ENCODE results near the gene KCNN2. TPM values are rescaled to one million over a fixed set of nuclear protein-coding genes. Genes with fewer than 3 reads are reported as not detected.

Gene KCNN2
- total and polyA plus RNA-seq, 9 of the 15 experiments (the other 6 are each of a cell fraction or from before 2014, with no cell fraction given) = 0.07 TPM; not detected in 8

DNA sequence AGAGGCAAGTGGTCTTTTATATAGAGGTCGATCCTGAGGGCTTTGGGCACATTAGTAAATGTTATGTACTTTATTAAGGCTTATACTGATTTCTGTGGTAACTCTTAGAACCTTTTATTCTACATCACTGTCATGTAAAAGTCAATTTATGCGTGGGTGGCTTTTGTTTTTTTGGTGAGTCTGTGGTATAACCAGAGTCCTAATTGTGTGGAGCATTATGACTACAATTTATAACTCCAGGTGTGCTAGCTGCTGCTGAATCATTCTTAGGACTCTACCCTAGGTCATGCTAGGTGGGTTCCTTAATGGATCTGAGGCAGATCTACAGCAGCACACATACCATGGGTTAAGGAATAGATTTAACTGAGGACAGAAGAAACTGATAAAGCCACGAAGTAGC lies 33.9 kb upstream of the KCNN2 start:
- H3K4me3 ChIP-seq = no peak overlapping the region
- no TSS peak for BruUV-seq (replicated peaks)
- no peak overlapping the region for H2AFZ ChIP-seq (ENCODE audit: low read depth, low read length)
- in situ Hi-C loops (cut with MboI) (no loop called here), intact Hi-C loops (cut with micrococcal nuclease) (no loop called here)
- no peak for DNase-seq (ENCODE audit: extremely low read depth in 1 of 4, low spot score in 3 of 4)
- H3K9me1 ChIP-seq (ENCODE audit: control insufficient read depth, insufficient read depth, low read length) = no peaks in the 10 kb centered on the region
- no peak for ATAC-seq
- no peaks in the 10 kb centered on the region for H3K27me3 ChIP-seq (ENCODE audit: control insufficient read depth in 2 of 2, insufficient read depth in 2 of 2, low read length in 2 of 2)
- ChIA-PET CTCF (ENCODE audit: low intra/inter-chr PET ratio) (no interaction called here), POLR2A (no interaction called here)
- no peak overlapping the region for H3K9ac ChIP-seq (ENCODE audit: insufficient read depth in 1 of 2, low read depth in 2 of 2, low read length in 2 of 2)
- H3K27ac ChIP-seq (ENCODE audit: extremely low read depth, low read depth, low read length) = no peak overlapping the region
- H3K4me2 ChIP-seq (ENCODE audit: insufficient read depth, low read length) = no peak overlapping the region
- TF ChIP-seq ESRRA (IDR thresholded peaks at IDR 0.05; ENCODE audit: borderline replicate concordance, low read depth) (no peak), POLR3A (IDR thresholded peaks at IDR 0.05; ENCODE audit: borderline replicate concordance, extremely low read depth, insufficient read depth, insufficient read length) (no peak), HNRNPLL (IDR thresholded peaks at IDR 0.05; ENCODE audit: low read depth, low read length, poor library complexity, severe bottlenecking) (no peak), STAG1 (CRISPR knock-in tag; IDR thresholded peaks at IDR 0.05; ENCODE audit: borderline replicate concordance) (no peak), TCF7 (IDR thresholded peaks at IDR 0.05; ENCODE audit: borderline replicate concordance) (no peak), ZKSCAN8 (CRISPR knock-in tag; IDR thresholded peaks at IDR 0.05) (no peak), SMAD3 (CRISPR knock-in tag; conservative IDR thresholded peaks at IDR 0.05) (no peak)
- TF ChIP-seq, protein P1, sequence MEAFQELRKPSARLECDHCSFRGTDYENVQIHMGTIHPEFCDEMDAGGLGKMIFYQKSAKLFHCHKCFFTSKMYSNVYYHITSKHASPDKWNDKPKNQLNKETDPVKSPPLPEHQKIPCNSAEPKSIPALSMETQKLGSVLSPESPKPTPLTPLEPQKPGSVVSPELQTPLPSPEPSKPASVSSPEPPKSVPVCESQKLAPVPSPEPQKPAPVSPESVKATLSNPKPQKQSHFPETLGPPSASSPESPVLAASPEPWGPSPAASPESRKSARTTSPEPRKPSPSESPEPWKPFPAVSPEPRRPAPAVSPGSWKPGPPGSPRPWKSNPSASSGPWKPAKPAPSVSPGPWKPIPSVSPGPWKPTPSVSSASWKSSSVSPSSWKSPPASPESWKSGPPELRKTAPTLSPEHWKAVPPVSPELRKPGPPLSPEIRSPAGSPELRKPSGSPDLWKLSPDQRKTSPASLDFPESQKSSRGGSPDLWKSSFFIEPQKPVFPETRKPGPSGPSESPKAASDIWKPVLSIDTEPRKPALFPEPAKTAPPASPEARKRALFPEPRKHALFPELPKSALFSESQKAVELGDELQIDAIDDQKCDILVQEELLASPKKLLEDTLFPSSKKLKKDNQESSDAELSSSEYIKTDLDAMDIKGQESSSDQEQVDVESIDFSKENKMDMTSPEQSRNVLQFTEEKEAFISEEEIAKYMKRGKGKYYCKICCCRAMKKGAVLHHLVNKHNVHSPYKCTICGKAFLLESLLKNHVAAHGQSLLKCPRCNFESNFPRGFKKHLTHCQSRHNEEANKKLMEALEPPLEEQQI (IDR thresholded peaks at IDR 0.05) = no peak
- TF ChIP-seq, protein P2, sequence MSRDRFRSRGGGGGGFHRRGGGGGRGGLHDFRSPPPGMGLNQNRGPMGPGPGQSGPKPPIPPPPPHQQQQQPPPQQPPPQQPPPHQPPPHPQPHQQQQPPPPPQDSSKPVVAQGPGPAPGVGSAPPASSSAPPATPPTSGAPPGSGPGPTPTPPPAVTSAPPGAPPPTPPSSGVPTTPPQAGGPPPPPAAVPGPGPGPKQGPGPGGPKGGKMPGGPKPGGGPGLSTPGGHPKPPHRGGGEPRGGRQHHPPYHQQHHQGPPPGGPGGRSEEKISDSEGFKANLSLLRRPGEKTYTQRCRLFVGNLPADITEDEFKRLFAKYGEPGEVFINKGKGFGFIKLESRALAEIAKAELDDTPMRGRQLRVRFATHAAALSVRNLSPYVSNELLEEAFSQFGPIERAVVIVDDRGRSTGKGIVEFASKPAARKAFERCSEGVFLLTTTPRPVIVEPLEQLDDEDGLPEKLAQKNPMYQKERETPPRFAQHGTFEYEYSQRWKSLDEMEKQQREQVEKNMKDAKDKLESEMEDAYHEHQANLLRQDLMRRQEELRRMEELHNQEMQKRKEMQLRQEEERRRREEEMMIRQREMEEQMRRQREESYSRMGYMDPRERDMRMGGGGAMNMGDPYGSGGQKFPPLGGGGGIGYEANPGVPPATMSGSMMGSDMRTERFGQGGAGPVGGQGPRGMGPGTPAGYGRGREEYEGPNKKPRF (IDR thresholded peaks at IDR 0.05; ENCODE audit: low read depth, low read length) = no peak
- TF ChIP-seq, protein P3, sequence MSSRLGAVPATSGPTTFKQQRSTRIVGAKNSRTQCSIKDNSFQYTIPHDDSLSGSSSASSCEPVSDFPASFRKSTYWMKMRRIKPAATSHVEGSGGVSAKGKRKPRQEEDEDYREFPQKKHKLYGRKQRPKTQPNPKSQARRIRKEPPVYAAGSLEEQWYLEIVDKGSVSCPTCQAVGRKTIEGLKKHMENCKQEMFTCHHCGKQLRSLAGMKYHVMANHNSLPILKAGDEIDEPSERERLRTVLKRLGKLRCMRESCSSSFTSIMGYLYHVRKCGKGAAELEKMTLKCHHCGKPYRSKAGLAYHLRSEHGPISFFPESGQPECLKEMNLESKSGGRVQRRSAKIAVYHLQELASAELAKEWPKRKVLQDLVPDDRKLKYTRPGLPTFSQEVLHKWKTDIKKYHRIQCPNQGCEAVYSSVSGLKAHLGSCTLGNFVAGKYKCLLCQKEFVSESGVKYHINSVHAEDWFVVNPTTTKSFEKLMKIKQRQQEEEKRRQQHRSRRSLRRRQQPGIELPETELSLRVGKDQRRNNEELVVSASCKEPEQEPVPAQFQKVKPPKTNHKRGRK (tag; IDR thresholded peaks at IDR 0.05) = no peak
- WGBS (ENCODE audit: insufficient coverage, low coverage, missing lambda C conversion rate) = 0% methylated on average over 3 of the region's 3 CpGs
- H4K20me1 ChIP-seq (replicated peaks; ENCODE audit: control insufficient read depth, insufficient read depth, low read length) = no peaks in the 10 kb centered on the region
- H3K79me2 ChIP-seq (ENCODE audit: control insufficient read depth, insufficient read depth, low read length) = no peaks in the 10 kb centered on the region
- no peak for FAIRE-seq
- no peaks in the 10 kb centered on the region for H3K36me3 ChIP-seq (ENCODE audit: control insufficient read depth, insufficient read depth, low read length)
- H3K4me1 ChIP-seq (replicated peaks in 1 of 2; ENCODE audit: control insufficient read depth in 2 of 2, insufficient read depth in 2 of 2, low read length in 2 of 2) = no peaks in the 10 kb centered on the region
- H3K9me3 ChIP-seq (replicated peaks; ENCODE audit: control insufficient read depth, insufficient read depth, low read depth, low read length) = no peaks in the 10 kb centered on the region; the same call in 1 of the 2 replicates

Data from K562 (cell line).